Measurements from ENCODE around the gene BRD3OS. TPM values are rescaled to one million over a fixed set of nuclear protein-coding genes. Genes with fewer than 3 reads are reported as not detected.
A peak's percentile ranks its signal among the peaks of the same experiment; 100 is the strongest.

BRD3OS gene
- total and polyA plus RNA-seq, 2 donors (not counting 1 experiment from before 2014, with no cell fraction given): 12.0 to 25.3 TPM

- H3K27ac ChIP-seq (ENCODE audit: low read length in 2 of 2): no peak overlapping the region
- intact Hi-C loops (cut with micrococcal nuclease): loop anchor here (1.0 to 5.0 kb wide), 5 partner anchors 31 to 462 kb away; partner anchors contain the start of genes ADAMTSL2 and BRD3OS
- H3K9ac ChIP-seq (ENCODE audit: low read length): no peak overlapping the region
- peaks cover 24% of the 10 kb centered on the region for H3K4me1 Mint-ChIP-seq
- peak; percentile 99 for TF ChIP-seq CTCF (IDR thresholded peaks at IDR 0.05)
- no peak for TF ChIP-seq EZH2 (IDR thresholded peaks at IDR 0.05; ENCODE audit: borderline replicate concordance, insufficient read depth, low read depth, low read length, poor library complexity, severe bottlenecking)
- CTCF ChIA-PET: interaction anchor here (0.5 to 5.8 kb wide), 64 partner anchors 9 to 392 kb away, joined by 3 to 561 read pairs (median 4); partner anchors contain the start of gene BRD3OS
- H3K4me3 Mint-ChIP-seq: peak overlapping the region; percentile 89
- H4K20me1 ChIP-seq (ENCODE audit: control insufficient read depth, insufficient read depth, low read length, poor library complexity, severe bottlenecking): peaks cover 19% of the 10 kb centered on the region
- no peaks in the 10 kb centered on the region for H3K27me3 ChIP-seq (replicated peaks in 1 of 4; ENCODE audit: control extremely low read depth in 1 of 4, control insufficient read depth in 3 of 4, insufficient read depth in 4 of 4, low read length in 3 of 4)
- H2AFZ ChIP-seq (ENCODE audit: insufficient read depth, low read depth, low read length, poor library complexity, severe bottlenecking): no peak overlapping the region
- H3K4me1 ChIP-seq (ENCODE audit: control insufficient read depth in 2 of 2, insufficient read depth in 2 of 2, low read length in 2 of 2): peaks cover 27 to 33% of the 10 kb centered on the region in 2 donors
- H3K27ac Mint-ChIP-seq: peak overlapping the region; percentile 80
- H3K9me3 Mint-ChIP-seq (ENCODE audit: insufficient read depth): no peaks in the 10 kb centered on the region
- no peaks in the 10 kb centered on the region for H3K9me3 ChIP-seq (ENCODE audit: control extremely low read depth in 1 of 3, control insufficient read depth in 2 of 3, insufficient read depth in 1 of 3, low read length in 2 of 3)
- POLR2A ChIA-PET: interaction anchor here (0.6 to 2.8 kb wide), 8 partner anchors 39 to 522 kb away, joined by 3 to 18 read pairs (median 8); no protein-coding TSS in a partner anchor
- H3K36me3 ChIP-seq (replicated peaks in 1 of 2; ENCODE audit: control extremely low read depth in 1 of 2, control insufficient read depth in 1 of 2, extremely low read depth in 1 of 2, insufficient read depth in 2 of 2, low read length in 1 of 2): no peaks in the 10 kb centered on the region
- H3K27me3 Mint-ChIP-seq: no peaks in the 10 kb centered on the region
- H3K4me3 ChIP-seq (ENCODE audit: control extremely low read depth in 1 of 5, extremely low read depth in 1 of 5, insufficient read depth in 1 of 5, low read depth in 2 of 5, low read length in 4 of 5): no peak overlapping the region
- H3K4me2 ChIP-seq (replicated peaks; ENCODE audit: low read depth, low read length, poor library complexity, severe bottlenecking): peak overlapping the region; percentile 99
- peaks cover 34% of the 10 kb centered on the region for H3K79me2 ChIP-seq (ENCODE audit: control insufficient read depth, insufficient read depth, low read length)
- peak; percentile 34 for ATAC-seq (ENCODE audit: low read depth)
- peak; percentile 86 for DNase-seq
- 6% methylated on average over 11 of the region's 11 CpGs for WGBS (ENCODE audit: insufficient coverage)
Observed at GRCh38 chr9:133994353-133995011, 30.8 kb upstream of the BRD3OS start.
